Spleen (tissue), 11 donors: ENCODE data around the gene ANG. TPM values are rescaled to one million over a fixed set of nuclear protein-coding genes. Genes with fewer than 3 reads are reported as not detected.
A peak's percentile ranks its signal among the peaks of the same experiment; 100 is the strongest.

ENCODE experiments used
- DNase-seq: peaks from one replicate; pipeline ENCODE4 v3.0.0-alpha.2; 2020
- H3K27ac ChIP-seq, 8 donors: fragments of 200-600 bp; sonication (generic) in 7 of 8; 1 replicate in 4 of 8; 2 replicates in 4 of 8; pipeline versions ENCODE4 v1.5.0 to v1.8.0; 2016 to 2021; ENCODE audit warnings: inconsistent platforms in 4 of 8, mild to moderate bottlenecking in 4 of 8, moderate library complexity in 1 of 8
- H3K27me3 ChIP-seq, 7 donors: fragments of 200-600 bp; sonication (generic) in 6 of 7; replicated peaks in 1 of 7; 1 replicate in 4 of 7; 2 replicates in 3 of 7; pipeline versions ENCODE4 v1.5.0 to v1.8.0; 2016 to 2021; ENCODE audit warnings: inconsistent platforms in 3 of 7, mild to moderate bottlenecking in 1 of 7
- H3K36me3 ChIP-seq, 6 donors: fragments of 200-600 bp; sonication (generic) in 5 of 6; 1 replicate in 4 of 6; 2 replicates in 2 of 6; pipeline versions ENCODE4 v1.5.0 to v1.8.0; 2016 to 2021; ENCODE audit warnings: inconsistent platforms in 2 of 6
- H3K4me1 ChIP-seq, 6 donors: fragments of 200-600 bp; sonication (generic) in 5 of 6; 1 replicate in 3 of 6; 2 replicates in 3 of 6; pipeline versions ENCODE4 v1.5.0 to v1.8.0; 2016 to 2021; ENCODE audit warnings: inconsistent platforms in 3 of 6
- H3K4me3 ChIP-seq, 8 donors: fragments of 200-600 bp; sonication (generic) in 7 of 8; 1 replicate in 4 of 8; 2 replicates in 4 of 8; pipeline versions ENCODE4 v1.5.0 to v1.8.0; 2016 to 2021; ENCODE audit warnings: inconsistent platforms in 4 of 8, mild to moderate bottlenecking in 4 of 8, moderate library complexity in 2 of 8
- H3K9me3 ChIP-seq, 8 donors: fragments of 200-600 bp; sonication (generic) in 7 of 8; 1 replicate in 4 of 8; 2 replicates in 4 of 8; pipeline versions ENCODE4 v1.5.0 to v1.8.0; 2016 to 2021; ENCODE audit warnings: inconsistent platforms in 4 of 8
- POLR2A ChIP-seq, 3 donors: fragments of 450-650 bp; IDR thresholded peaks; one replicate each; pipeline ENCODE4 v1.5.1; 2017; ENCODE audit warnings: antibody characterized with exemption in 3 of 3, mild to moderate bottlenecking in 1 of 3
- POLR2AphosphoS5 ChIP-seq, 3 donors: sonication (generic); formaldehyde crosslinking; IDR thresholded peaks; one replicate each; pipeline ENCODE4 v1.5.1; 2017; ENCODE audit warnings: antibody characterized with exemption in 3 of 3
- WGBS, 5 donors: extraction: QIAGEN DNeasy Blood & Tissue Kit in 3 of 5; methylation state at CpG; one replicate each; pipeline versions ENCODE4 v1.1.5 to v1.1.7; 2013 to 2018; 5-methylcytosine and 5-hydroxymethylcytosine counted together
- intact Hi-C: fragments of 100-400 bp; cut with DNase I; formaldehyde crosslinking; loops from one replicate; pipeline ENCODE4 v1.15.0; 2023; ENCODE audit warnings: low total_unique reads
- polyA plus RNA-seq, 3 donors: library from polyadenylated mRNA; stranded (reverse); fragments of 200-250 nt; gene quantifications; one replicate each; pipeline ENCODE4 v1.2.1, GENCODE V29; 2013
- total RNA-seq, 7 donors: library from RNA; depleted of rRNA in 3 of 7; stranded (reverse); fragments of >200 nt in 3 of 7; fragmentation: NEBNext Ultra II Directional in 4 of 7; extraction: Animal tissue kit (Norgen Biotek cat#: 25700) in 4 of 7; gene quantifications; one replicate each; pipeline versions ENCODE4 v1.1.0 to v1.2.1, GENCODE V29; 2016 to 2021
- TF ChIP-seq, protein P1 (sequence below), 11 experiments: fragments of 200-600 bp in 7 of 11; fragments of 450-650 bp in 4 of 11; sonication (generic) in 4 of 11; IDR thresholded peaks in 8 of 11; conservative IDR thresholded peaks in 3 of 11; 1 replicate in 7 of 11; 2 replicates in 4 of 11; pipeline versions ENCODE4 v1.4.0 to v1.8.0; 2016 to 2021; ENCODE audit warnings: antibody characterized with exemption in 11 of 11, inconsistent platforms in 4 of 11, mild to moderate bottlenecking in 1 of 11
- donor health status: healthy with polysubstance abuse.
- donor health status: DM: no; HTN: no; CAD: no; lungs with moderate emphysema.
- donor health status: DM: no; HTN: no; CAD: no.
- donor health status: Bipolar disorder and iron deficiency.
- donor health status: healthy.
- donor health status: DM: no; HTN: no; CAD: no.
- donor health status: DM: yes; HTN: yes; CAD: no.

Gene ANG
- total and polyA plus RNA-seq, 10 donors = 1.6 to 10.2 (median 4.3) TPM

DNA sequence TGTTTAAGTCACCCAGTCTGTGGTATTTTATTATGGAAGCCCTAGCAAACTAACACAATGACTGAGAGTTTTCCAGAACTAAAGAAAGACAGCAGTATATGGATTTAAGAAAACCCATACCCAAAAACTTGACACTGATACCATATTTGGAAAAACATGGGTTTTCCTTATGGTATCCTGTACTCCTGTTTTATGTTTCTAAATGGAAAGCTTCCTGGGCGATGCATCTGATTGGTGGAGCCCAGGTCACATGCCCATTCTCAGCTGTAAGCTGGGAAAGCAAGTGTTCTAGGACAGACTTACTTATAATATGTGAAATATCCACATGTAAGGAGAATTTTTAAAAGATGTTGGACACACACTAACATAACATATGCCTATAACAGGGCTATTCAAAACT, 8.7 kb upstream of the ANG start:
- Histone ChIP-seq H3K4me1 (peaks cover 12 to 52% (median 40%) of the 10 kb centered on the region in 6 donors), H3K36me3 (no peaks in the 10 kb centered on the region), H3K9me3 (no peaks in the 10 kb centered on the region), H3K27me3 (no peaks in the 10 kb centered on the region), H3K27ac (peak overlapping the region in 3 of 8 donors; percentile 95 to 100 (median 100)), H3K4me3 (peak overlapping the region in 1 of 8 donors; percentile 88)
- no peak for DNase-seq
- TF ChIP-seq POLR2A (IDR thresholded peaks at IDR 0.05) (no peak), POLR2AphosphoS5 (IDR thresholded peaks at IDR 0.05) (no peak)
- TF ChIP-seq, protein P1, sequence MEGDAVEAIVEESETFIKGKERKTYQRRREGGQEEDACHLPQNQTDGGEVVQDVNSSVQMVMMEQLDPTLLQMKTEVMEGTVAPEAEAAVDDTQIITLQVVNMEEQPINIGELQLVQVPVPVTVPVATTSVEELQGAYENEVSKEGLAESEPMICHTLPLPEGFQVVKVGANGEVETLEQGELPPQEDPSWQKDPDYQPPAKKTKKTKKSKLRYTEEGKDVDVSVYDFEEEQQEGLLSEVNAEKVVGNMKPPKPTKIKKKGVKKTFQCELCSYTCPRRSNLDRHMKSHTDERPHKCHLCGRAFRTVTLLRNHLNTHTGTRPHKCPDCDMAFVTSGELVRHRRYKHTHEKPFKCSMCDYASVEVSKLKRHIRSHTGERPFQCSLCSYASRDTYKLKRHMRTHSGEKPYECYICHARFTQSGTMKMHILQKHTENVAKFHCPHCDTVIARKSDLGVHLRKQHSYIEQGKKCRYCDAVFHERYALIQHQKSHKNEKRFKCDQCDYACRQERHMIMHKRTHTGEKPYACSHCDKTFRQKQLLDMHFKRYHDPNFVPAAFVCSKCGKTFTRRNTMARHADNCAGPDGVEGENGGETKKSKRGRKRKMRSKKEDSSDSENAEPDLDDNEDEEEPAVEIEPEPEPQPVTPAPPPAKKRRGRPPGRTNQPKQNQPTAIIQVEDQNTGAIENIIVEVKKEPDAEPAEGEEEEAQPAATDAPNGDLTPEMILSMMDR (IDR thresholded peaks at IDR 0.05 in 8 of 11, conservative IDR thresholded peaks at IDR 0.05 in 3 of 11) = no peak
- intact Hi-C loops = loop anchor here (5.0 to 10.0 kb wide), 2 partner anchors 53 to 205 kb away; no protein-coding TSS in a partner anchor
- 88 to 100% (median 95%) methylated on average over 1 of the region's 1 CpG for WGBS, 5 donors

DNA sequence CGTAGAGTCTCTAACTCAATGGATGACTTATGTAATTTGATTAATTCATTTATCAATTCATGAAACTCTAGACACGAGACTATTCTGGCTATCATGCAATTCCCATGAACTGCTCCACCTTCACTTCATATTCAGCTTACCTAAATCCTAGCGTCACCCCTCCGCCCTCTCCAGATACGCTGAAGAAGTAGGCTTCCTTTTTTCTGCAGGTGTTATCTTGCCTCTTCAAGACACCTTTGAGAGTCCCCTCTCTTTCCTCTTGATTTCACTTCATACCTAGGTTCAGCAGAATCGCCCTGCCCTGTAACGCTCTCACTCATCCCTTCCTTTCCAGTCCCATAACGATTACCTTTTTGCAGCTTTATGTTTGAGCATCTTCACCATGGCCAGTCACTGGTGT, 8.2 kb upstream of the ANG start:
- no peak for TF ChIP-seq POLR2AphosphoS5 (IDR thresholded peaks at IDR 0.05)
- TF ChIP-seq POLR2A (IDR thresholded peaks at IDR 0.05) = no peak
- TF ChIP-seq, protein P1 (IDR thresholded peaks at IDR 0.05 in 8 of 11, conservative IDR thresholded peaks at IDR 0.05 in 3 of 11) = no peak
- peaks cover 12 to 56% (median 45%) of the 10 kb centered on the region in 6 donors for H3K4me1 ChIP-seq
- H3K4me3 ChIP-seq = peak overlapping the region in 4 of 8 donors; percentile 52 to 88 (median 72)
- no peaks in the 10 kb centered on the region for H3K36me3 ChIP-seq
- no peak for DNase-seq
- intact Hi-C loops = loop anchor here (10.0 kb wide), 1 partner anchor 206 kb away; no protein-coding TSS in a partner anchor
- no peaks in the 10 kb centered on the region for H3K9me3 ChIP-seq
- 50 to 71% (median 61%) methylated on average over 7 to 8 of the region's 8 CpGs for WGBS, 5 donors
- H3K27ac ChIP-seq = peak overlapping the region in 7 of 8 donors; percentile 94 to 100 (median 97)
- H3K27me3 ChIP-seq = no peaks in the 10 kb centered on the region

DNA sequence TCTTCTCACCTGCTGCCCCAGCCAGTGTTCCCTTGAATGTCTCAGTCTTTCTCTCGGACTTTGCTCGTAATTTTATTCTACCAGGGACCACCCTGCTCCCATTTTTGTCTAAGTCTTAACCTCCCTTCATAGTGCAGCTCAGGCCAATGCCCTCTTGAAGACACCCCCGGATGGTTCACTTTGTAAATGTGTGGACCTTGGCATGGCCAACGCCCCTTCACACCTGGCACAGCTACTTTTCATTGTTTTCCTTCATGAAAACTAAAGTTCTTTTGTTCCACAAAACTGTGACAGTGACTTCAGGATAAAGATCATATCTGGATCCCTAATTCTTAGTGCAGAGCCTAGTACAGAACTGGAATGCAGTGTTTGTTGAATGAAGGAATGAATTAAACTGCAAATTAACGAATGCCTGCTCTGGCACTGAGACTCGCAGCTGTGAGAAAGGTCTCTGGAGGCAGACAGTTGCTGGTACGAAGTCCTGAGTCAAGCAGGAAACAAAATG, 7.7 kb upstream of the ANG start:
- DNase-seq = no peak
- WGBS, 5 donors = 11 to 18% (median 15%) methylated on average over 7 of the region's 7 CpGs
- Histone ChIP-seq H3K27me3 (no peaks in the 10 kb centered on the region), H3K27ac (peak overlapping the region; percentile 94 to 100 (median 98)), H3K4me3 (peak overlapping the region; percentile 16 to 88 (median 72)), H3K9me3 (no peaks in the 10 kb centered on the region), H3K4me1 (peaks cover 12 to 61% (median 49%) of the 10 kb centered on the region in 6 donors), H3K36me3 (no peaks in the 10 kb centered on the region)
- intact Hi-C loops = loop anchor here (10.0 kb wide), 1 partner anchor 206 kb away; no protein-coding TSS in a partner anchor
- TF ChIP-seq, protein P1 (IDR thresholded peaks at IDR 0.05 in 8 of 11, conservative IDR thresholded peaks at IDR 0.05 in 3 of 11) = no peak
- TF ChIP-seq POLR2AphosphoS5 (IDR thresholded peaks at IDR 0.05) = peak in 1 of 3 donors; percentile 70

DNA sequence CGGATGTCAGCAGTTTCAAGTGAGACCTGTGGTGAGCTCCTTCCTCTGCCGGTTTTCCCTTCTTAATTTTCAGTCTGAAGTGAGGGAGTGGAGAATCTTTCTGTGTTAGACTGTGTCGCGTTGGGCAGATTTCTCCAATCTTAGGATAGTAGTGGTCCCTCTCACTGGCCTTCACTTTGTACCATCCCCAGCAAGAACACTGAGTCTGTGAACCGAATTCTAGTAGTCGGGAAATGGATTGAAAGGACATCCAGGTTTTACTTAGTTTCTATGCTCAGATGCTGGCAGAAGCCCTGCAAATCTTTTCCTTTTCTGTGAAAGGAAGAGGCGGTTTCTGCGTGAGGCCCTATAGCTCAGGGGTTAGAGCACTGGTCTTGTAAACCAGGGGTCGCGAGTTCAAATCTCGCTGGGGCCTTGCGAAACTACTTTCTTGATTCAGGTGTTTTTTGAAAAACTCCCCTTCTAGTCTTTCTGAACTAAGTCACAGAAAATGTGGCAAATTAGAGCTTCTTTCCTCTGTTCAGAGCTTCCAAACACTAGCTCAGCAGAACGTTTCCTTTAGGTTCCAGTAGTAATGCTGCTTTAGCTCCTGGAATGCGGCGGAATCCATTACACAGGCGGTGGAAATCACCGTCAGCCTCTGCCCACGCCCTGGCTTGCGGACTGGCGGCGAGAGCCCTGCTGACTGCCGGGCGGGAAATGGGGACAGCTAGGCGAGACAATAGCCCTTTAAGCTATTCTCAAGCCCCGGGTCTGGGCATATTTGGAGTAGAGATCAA, 7.0 kb upstream of the ANG start:
- 0 to 1% (median 1%) methylated on average over 23 to 25 of the region's 25 CpGs for WGBS, 5 donors
- Histone ChIP-seq H3K36me3 (no peaks in the 10 kb centered on the region), H3K9me3 (no peaks in the 10 kb centered on the region), H3K27me3 (no peaks in the 10 kb centered on the region), H3K4me1 (peaks cover 12 to 61% (median 52%) of the 10 kb centered on the region in 6 donors), H3K27ac (peak overlapping the region; percentile 94 to 100 (median 98)), H3K4me3 (peak overlapping the region; percentile 44 to 88 (median 72))
- intact Hi-C loops = loop anchor here (10.0 kb wide), 1 partner anchor 207 kb away; no protein-coding TSS in a partner anchor
- DNase-seq = peak; percentile 87
- peak in 1 of 3 donors; percentile 63 for TF ChIP-seq POLR2AphosphoS5 (IDR thresholded peaks at IDR 0.05)
- TF ChIP-seq, protein P1 (IDR thresholded peaks at IDR 0.05 in 8 of 11, conservative IDR thresholded peaks at IDR 0.05 in 3 of 11) = no peak
